ENCODE measurements around the gene CACNG4. TPM values are rescaled to one million over a fixed set of nuclear protein-coding genes. Genes with fewer than 3 reads are reported as not detected.

CACNG4 gene
- total and polyA plus RNA-seq, 9 of the 15 experiments (the other 6 are each of a cell fraction or from before 2014, with no cell fraction given) = 0.07 TPM; not detected in 8

DNA sequence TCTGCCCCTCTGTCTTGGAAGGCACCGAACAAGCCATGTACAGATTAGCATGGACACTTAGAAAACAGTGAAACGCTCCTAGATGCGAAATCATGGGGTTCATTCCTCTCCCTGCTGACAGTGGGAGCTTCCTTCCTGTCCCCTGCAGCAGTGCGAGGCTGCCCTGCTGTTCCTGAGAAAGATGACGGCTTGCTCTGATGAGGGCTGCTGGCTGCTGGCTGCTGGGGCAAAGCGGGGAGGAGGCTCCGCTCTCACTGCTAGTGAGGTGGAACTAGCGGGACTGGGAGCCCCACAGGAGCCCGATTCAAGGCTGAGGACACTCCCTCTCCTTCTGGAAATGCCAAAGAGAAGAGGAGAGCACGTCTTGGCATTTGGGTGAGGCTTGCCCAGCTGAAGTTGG lies 25.9 kb upstream of the CACNG4 start (continued):
- no peak for TF ChIP-seq ZNF253 (CRISPR knock-in tag; conservative IDR thresholded peaks at IDR 0.05)
- no peak for TF ChIP-seq ZNF224 (CRISPR knock-in tag; IDR thresholded peaks at IDR 0.05)
- no peak for TF ChIP-seq HSF4 (CRISPR knock-in tag; IDR thresholded peaks at IDR 0.05; ENCODE audit: borderline replicate concordance)
- TF ChIP-seq, protein P1, sequence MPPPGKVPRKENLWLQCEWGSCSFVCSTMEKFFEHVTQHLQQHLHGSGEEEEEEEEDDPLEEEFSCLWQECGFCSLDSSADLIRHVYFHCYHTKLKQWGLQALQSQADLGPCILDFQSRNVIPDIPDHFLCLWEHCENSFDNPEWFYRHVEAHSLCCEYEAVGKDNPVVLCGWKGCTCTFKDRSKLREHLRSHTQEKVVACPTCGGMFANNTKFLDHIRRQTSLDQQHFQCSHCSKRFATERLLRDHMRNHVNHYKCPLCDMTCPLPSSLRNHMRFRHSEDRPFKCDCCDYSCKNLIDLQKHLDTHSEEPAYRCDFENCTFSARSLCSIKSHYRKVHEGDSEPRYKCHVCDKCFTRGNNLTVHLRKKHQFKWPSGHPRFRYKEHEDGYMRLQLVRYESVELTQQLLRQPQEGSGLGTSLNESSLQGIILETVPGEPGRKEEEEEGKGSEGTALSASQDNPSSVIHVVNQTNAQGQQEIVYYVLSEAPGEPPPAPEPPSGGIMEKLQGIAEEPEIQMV (tag; conservative IDR thresholded peaks at IDR 0.05; ENCODE audit: low read depth) = no peak
- TF ChIP-seq, protein P2, sequence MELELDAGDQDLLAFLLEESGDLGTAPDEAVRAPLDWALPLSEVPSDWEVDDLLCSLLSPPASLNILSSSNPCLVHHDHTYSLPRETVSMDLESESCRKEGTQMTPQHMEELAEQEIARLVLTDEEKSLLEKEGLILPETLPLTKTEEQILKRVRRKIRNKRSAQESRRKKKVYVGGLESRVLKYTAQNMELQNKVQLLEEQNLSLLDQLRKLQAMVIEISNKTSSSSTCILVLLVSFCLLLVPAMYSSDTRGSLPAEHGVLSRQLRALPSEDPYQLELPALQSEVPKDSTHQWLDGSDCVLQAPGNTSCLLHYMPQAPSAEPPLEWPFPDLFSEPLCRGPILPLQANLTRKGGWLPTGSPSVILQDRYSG (tag; conservative IDR thresholded peaks at IDR 0.05; ENCODE audit: low read depth) = no peak
- no peak for TF ChIP-seq SPI1 (IDR thresholded peaks at IDR 0.05; ENCODE audit: borderline replicate concordance, low read depth, low read length)

DNA sequence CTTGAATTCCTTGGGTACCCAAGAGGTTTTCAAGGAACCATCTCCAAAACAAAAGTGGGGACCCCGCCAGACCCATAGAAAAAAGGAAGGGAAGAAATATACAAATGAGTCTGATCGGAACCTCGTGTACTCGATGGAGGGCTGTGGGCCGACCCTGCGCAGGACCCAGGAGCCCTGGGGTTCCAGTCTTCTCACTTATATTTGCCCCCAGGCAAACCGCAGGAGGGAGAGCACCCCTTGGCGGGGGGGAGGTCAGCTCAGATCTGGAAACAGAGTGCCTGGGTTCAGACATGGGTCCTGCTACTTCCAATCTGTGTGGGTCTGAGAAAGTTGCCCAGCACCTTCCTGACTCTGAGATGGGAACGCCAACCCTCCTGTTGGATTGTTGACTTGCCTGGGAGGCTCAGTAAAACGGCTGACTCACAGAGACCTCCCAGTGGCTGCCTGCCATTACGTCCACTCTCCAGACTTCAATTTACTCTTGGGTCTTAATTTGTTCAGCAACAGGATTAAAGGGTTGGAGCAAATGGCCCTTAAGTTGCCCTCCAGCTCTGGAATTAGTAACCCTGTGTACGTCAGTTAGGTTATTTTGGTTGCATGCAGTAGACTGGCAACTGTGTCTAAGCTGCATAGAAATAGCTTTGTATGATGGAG lies 24.9 kb upstream of the CACNG4 start:
- Histone ChIP-seq H3K27ac (ENCODE audit: extremely low read depth, low read depth, low read length) (no peak overlapping the region), H2AFZ (ENCODE audit: low read depth, low read length) (no peak overlapping the region), H3K4me2 (ENCODE audit: insufficient read depth, low read length) (no peak overlapping the region), H3K36me3 (ENCODE audit: control insufficient read depth, insufficient read depth, low read length) (no peaks in the 10 kb centered on the region), H3K9me1 (ENCODE audit: control insufficient read depth, insufficient read depth, low read length) (no peaks in the 10 kb centered on the region), H3K27me3 (ENCODE audit: control insufficient read depth in 2 of 2, insufficient read depth in 2 of 2, low read length in 2 of 2) (peaks cover 13 to 61% of the 10 kb centered on the region in 2 experiments), H3K4me1 (replicated peaks in 1 of 2; ENCODE audit: control insufficient read depth in 2 of 2, insufficient read depth in 2 of 2, low read length in 2 of 2) (no peaks in the 10 kb centered on the region; a peak in 1 of 5 replicates), H3K9me3 (replicated peaks; ENCODE audit: control insufficient read depth, insufficient read depth, low read depth, low read length) (no peaks in the 10 kb centered on the region), H4K20me1 (replicated peaks; ENCODE audit: control insufficient read depth, insufficient read depth, low read length) (no peaks in the 10 kb centered on the region), H3K9ac (ENCODE audit: insufficient read depth in 1 of 2, low read depth in 2 of 2, low read length in 2 of 2) (no peak overlapping the region), H3K79me2 (ENCODE audit: control insufficient read depth, insufficient read depth, low read length) (no peaks in the 10 kb centered on the region), H3K4me3 (no peak overlapping the region)
- FAIRE-seq = no peak
- CTCF ChIA-PET (ENCODE audit: low intra/inter-chr PET ratio) = no interaction called here
- TF ChIP-seq KAT7 (CRISPR knock-in tag; IDR thresholded peaks at IDR 0.05; ENCODE audit: borderline replicate concordance) (no peak), PTRF (tag; IDR thresholded peaks at IDR 0.05) (no peak)
- intact Hi-C loops (cut with micrococcal nuclease) (no loop called here), in situ Hi-C loops (cut with MboI) (no loop called here)
- DNase-seq (ENCODE audit: extremely low read depth in 1 of 4, low spot score in 3 of 4) = no peak
- no peak for ATAC-seq
- no TSS peak for BruUV-seq (replicated peaks)
- POLR2A ChIA-PET = no interaction called here
- 0% methylated on average over 12 of the region's 12 CpGs for WGBS (ENCODE audit: insufficient coverage, low coverage, missing lambda C conversion rate)

Measured in K562 (cell line).